ENCODE results near the gene PDGFB.
A peak's percentile ranks its signal among the peaks of the same experiment; 100 is the strongest.
"Not testable (repeated sequence)": the region's sequence is repeated elsewhere in the genome, so short reads cannot be mapped to it uniquely, and the experiment has no call there.

Gene PDGFB

GRCh38 chr22:39223091-39223710, 21.6 kb downstream of the PDGFB start:
- no peak for DNase-seq

- DNase-seq = no peak
Observed at GRCh38 chr22:39221999-39222686, 22.6 kb downstream of the PDGFB start.

- DNase-seq = no peak
Observed at GRCh38 chr22:39220890-39221850, 23.6 kb downstream of the PDGFB start.

- DNase-seq = no peak
Observed at GRCh38 chr22:39220450-39220849, 24.3 kb downstream of the PDGFB start.

GRCh38 chr22:39219071-39220039, 25.4 kb downstream of the PDGFB start:
- no peak for DNase-seq

- DNase-seq = not testable (repeated sequence)
Observed at GRCh38 chr22:39218432-39218831, 26.4 kb downstream of the PDGFB start.

- no peak for DNase-seq
Observed at GRCh38 chr22:39216143-39216490, 28.7 kb downstream of the PDGFB start.

GRCh38 chr22:39215426-39216142, 29.2 kb downstream of the PDGFB start:
- peak in 1 of 2 experiments; percentile 47 for DNase-seq

- DNase-seq = no peak
Observed at GRCh38 chr22:39215070-39215396, 29.7 kb downstream of the PDGFB start.

- no peak for DNase-seq
Observed at GRCh38 chr22:39214383-39215069, 30.3 kb downstream of the PDGFB start.

- DNase-seq = no peak
Observed at GRCh38 chr22:39214006-39214382, 30.8 kb downstream of the PDGFB start.

- DNase-seq = peak in 1 of 2 experiments; percentile 10
Observed at GRCh38 chr22:39212721-39213376, 31.9 kb downstream of the PDGFB start.

GRCh38 chr22:39209756-39210155, 35.0 kb downstream of the PDGFB start:
- no peak for DNase-seq

- no peak for DNase-seq
Observed at GRCh38 chr22:39208013-39208680, 36.6 kb downstream of the PDGFB start.

GRCh38 chr22:39207141-39208012, 37.4 kb downstream of the PDGFB start:
- DNase-seq = no peak

GRCh38 chr22:39206491-39206890, 38.3 kb downstream of the PDGFB start:
- no peak for DNase-seq

- DNase-seq = peak in 1 of 2 experiments; percentile 24
Observed at GRCh38 chr22:39205344-39206021, 39.3 kb downstream of the PDGFB start.

GRCh38 chr22:39204216-39204615, 40.6 kb downstream of the PDGFB start:
- no peak for DNase-seq
